Measurements from ENCODE around the gene GDPD4. TPM values are rescaled to one million over a fixed set of nuclear protein-coding genes. Genes with fewer than 3 reads are reported as not detected.

Gene GDPD4
- total and polyA plus RNA-seq, 4 donors, result 0.08 to 1.1 TPM; not detected in 2

DNA sequence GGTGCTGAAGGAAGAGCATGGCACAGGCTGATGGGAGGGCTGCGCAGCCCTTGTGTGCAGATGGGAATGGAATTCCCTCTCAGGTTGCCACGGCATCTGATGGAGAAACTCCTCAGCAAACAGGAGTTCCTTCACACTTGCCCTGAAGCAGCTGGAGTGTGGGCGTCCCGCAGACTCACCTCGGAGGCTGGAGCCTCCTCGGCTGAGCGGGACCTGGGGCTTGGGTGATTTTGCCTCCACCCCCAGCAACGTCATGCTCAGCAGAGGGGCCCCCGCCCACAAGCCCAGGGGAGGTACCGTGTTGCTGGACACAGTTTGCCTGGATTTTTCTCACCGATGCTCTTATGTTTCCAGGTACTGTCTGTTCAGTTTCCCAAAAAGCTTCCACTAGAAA is 110.1 kb downstream of the GDPD4 start:
- Histone ChIP-seq H3K27me3 (ENCODE audit: control insufficient read depth in 4 of 4, insufficient read depth in 4 of 4, low read length in 3 of 4) (no peaks in the 10 kb centered on the region), H3K9ac (ENCODE audit: low read depth in 1 of 2, low read length in 2 of 2) (no peak overlapping the region), H3K27ac (ENCODE audit: low read depth in 1 of 2, low read length in 2 of 2) (no peak overlapping the region), H3K36me3 (ENCODE audit: control insufficient read depth in 4 of 4, insufficient read depth in 3 of 4, low read depth in 1 of 4, low read length in 3 of 4) (peaks cover 0 to 22% (median 11%) of the 10 kb centered on the region in 4 donors), H3K4me1 (ENCODE audit: control insufficient read depth in 4 of 4, insufficient read depth in 4 of 4, low read length in 3 of 4) (peaks cover 0 to 3% (median 2%) of the 10 kb centered on the region in 4 donors), H3K4me3 (ENCODE audit: low read depth in 1 of 3, low read length in 3 of 3) (no peak overlapping the region), H3K9me3 (ENCODE audit: control insufficient read depth in 4 of 4, low read length in 3 of 4) (no peaks in the 10 kb centered on the region)
- TF ChIP-seq RAD21 (IDR thresholded peaks at IDR 0.05) (no peak), GABPA (IDR thresholded peaks at IDR 0.05 in 1 of 2, conservative IDR thresholded peaks at IDR 0.05 in 1 of 2) (no peak), MAX (IDR thresholded peaks at IDR 0.05) (no peak), FOXA1 (IDR thresholded peaks at IDR 0.05) (no peak), SP1 (IDR thresholded peaks at IDR 0.05) (no peak), FOXA2 (IDR thresholded peaks at IDR 0.05) (no peak), EGR1 (IDR thresholded peaks at IDR 0.05; ENCODE audit: low read depth in 2 of 2) (no peak), REST (IDR thresholded peaks at IDR 0.05) (no peak), YY1 (IDR thresholded peaks at IDR 0.05) (no peak), HNF4A (conservative IDR thresholded peaks at IDR 0.05) (no peak), TAF1 (conservative IDR thresholded peaks at IDR 0.05) (no peak), JUND (IDR thresholded peaks at IDR 0.05) (no peak), RXRA (IDR thresholded peaks at IDR 0.05) (no peak)
- TF ChIP-seq, protein P1, sequence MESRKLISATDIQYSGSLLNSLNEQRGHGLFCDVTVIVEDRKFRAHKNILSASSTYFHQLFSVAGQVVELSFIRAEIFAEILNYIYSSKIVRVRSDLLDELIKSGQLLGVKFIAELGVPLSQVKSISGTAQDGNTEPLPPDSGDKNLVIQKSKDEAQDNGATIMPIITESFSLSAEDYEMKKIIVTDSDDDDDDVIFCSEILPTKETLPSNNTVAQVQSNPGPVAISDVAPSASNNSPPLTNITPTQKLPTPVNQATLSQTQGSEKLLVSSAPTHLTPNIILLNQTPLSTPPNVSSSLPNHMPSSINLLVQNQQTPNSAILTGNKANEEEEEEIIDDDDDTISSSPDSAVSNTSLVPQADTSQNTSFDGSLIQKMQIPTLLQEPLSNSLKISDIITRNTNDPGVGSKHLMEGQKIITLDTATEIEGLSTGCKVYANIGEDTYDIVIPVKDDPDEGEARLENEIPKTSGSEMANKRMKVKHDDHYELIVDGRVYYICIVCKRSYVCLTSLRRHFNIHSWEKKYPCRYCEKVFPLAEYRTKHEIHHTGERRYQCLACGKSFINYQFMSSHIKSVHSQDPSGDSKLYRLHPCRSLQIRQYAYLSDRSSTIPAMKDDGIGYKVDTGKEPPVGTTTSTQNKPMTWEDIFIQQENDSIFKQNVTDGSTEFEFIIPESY (IDR thresholded peaks at IDR 0.05), result no peak
- no peak for DNase-seq (ENCODE audit: low spot score)
- 91% methylated on average over 11 of the region's 11 CpGs for WGBS

DNA sequence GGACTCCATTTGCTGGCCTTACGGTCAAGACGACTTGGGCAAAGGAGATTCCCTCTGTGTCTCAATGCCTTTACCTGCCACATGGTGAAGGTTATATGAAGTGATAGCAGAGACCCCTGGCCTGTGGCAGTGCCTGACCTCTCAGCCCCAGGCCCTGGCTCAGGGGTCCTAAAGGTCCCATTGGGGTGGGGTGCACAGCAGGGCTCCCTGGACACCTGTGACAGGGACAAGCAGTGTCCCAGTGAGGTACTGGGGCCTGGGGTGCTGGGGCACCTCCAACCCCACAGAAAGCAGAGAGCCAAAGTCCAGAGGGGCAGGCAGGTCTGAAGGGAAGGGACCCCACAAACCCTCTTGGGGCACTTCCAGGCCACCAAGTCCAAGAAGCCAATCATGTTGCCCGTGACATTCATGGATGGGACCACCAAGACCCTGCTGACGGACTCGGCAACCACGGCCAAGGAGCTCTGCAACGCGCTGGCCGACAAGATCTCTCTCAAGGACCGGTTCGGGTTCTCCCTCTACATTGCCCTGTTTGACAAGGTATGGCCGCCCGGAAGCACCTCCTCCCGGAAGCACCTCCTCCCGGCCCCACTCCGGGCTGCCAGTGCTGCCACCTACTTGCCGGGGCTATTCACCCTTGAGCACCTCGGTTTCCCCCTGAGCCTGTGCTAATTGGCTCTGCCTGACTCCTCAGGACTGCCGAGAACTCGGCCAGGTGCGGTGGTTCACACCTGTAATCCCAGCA is 111.0 kb downstream of the GDPD4 start:
- H3K9me3 ChIP-seq (ENCODE audit: control insufficient read depth in 4 of 4, low read length in 3 of 4), result no peaks in the 10 kb centered on the region
- peaks cover 0 to 22% (median 11%) of the 10 kb centered on the region in 4 donors for H3K36me3 ChIP-seq (ENCODE audit: control insufficient read depth in 4 of 4, insufficient read depth in 3 of 4, low read depth in 1 of 4, low read length in 3 of 4)
- peaks cover 0 to 3% (median 2%) of the 10 kb centered on the region in 4 donors for H3K4me1 ChIP-seq (ENCODE audit: control insufficient read depth in 4 of 4, insufficient read depth in 4 of 4, low read length in 3 of 4)
- TF ChIP-seq RAD21 (IDR thresholded peaks at IDR 0.05) (no peak), ATF3 (IDR thresholded peaks at IDR 0.05) (no peak), GABPA (IDR thresholded peaks at IDR 0.05 in 1 of 2, conservative IDR thresholded peaks at IDR 0.05 in 1 of 2) (no peak), TAF1 (conservative IDR thresholded peaks at IDR 0.05) (no peak), NR2F2 (IDR thresholded peaks at IDR 0.05) (no peak), EGR1 (IDR thresholded peaks at IDR 0.05; ENCODE audit: low read depth in 2 of 2) (no peak), HNF4G (IDR thresholded peaks at IDR 0.05) (no peak), REST (IDR thresholded peaks at IDR 0.05) (no peak), MAX (IDR thresholded peaks at IDR 0.05) (no peak), YY1 (IDR thresholded peaks at IDR 0.05) (no peak), RXRA (IDR thresholded peaks at IDR 0.05) (no peak), HNF4A (conservative IDR thresholded peaks at IDR 0.05) (no peak), SP1 (IDR thresholded peaks at IDR 0.05) (no peak), FOXA2 (IDR thresholded peaks at IDR 0.05) (no peak), FOXA1 (IDR thresholded peaks at IDR 0.05) (no peak), JUND (IDR thresholded peaks at IDR 0.05) (no peak)
- TF ChIP-seq, protein P2, sequence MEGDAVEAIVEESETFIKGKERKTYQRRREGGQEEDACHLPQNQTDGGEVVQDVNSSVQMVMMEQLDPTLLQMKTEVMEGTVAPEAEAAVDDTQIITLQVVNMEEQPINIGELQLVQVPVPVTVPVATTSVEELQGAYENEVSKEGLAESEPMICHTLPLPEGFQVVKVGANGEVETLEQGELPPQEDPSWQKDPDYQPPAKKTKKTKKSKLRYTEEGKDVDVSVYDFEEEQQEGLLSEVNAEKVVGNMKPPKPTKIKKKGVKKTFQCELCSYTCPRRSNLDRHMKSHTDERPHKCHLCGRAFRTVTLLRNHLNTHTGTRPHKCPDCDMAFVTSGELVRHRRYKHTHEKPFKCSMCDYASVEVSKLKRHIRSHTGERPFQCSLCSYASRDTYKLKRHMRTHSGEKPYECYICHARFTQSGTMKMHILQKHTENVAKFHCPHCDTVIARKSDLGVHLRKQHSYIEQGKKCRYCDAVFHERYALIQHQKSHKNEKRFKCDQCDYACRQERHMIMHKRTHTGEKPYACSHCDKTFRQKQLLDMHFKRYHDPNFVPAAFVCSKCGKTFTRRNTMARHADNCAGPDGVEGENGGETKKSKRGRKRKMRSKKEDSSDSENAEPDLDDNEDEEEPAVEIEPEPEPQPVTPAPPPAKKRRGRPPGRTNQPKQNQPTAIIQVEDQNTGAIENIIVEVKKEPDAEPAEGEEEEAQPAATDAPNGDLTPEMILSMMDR (IDR thresholded peaks at IDR 0.05; ENCODE audit: low read depth, low read length, missing input control), result no peak
- H3K9ac ChIP-seq (ENCODE audit: low read depth in 1 of 2, low read length in 2 of 2), result no peak overlapping the region
- H3K4me3 ChIP-seq (ENCODE audit: low read depth in 1 of 3, low read length in 3 of 3), result no peak overlapping the region
- H3K27ac ChIP-seq (ENCODE audit: low read depth in 1 of 2, low read length in 2 of 2), result no peak overlapping the region
- DNase-seq (ENCODE audit: low spot score), result no peak
- 89% methylated on average over 21 of the region's 21 CpGs for WGBS
- no peaks in the 10 kb centered on the region for H3K27me3 ChIP-seq (ENCODE audit: control insufficient read depth in 4 of 4, insufficient read depth in 4 of 4, low read length in 3 of 4)

Data from liver (tissue), 9 donors.